Dedifferentiated amniotic fluid mesenchymal stem cell (primary cell): Measurements from ENCODE around the gene SFPQ.
"Not testable (repeated sequence)": the region's sequence is repeated elsewhere in the genome, so short reads cannot be mapped to it uniquely, and the experiment has no call there.

Experiments
- DNase-seq: peaks from one replicate; pipeline ENCODE4 v3.0.0-alpha.2; 2016; ENCODE audit errors: extremely low spot score

SFPQ gene

GRCh38 chr1:35188578-35189392 lies 4.2 kb downstream of the SFPQ start:
- no peak for DNase-seq

DNA sequence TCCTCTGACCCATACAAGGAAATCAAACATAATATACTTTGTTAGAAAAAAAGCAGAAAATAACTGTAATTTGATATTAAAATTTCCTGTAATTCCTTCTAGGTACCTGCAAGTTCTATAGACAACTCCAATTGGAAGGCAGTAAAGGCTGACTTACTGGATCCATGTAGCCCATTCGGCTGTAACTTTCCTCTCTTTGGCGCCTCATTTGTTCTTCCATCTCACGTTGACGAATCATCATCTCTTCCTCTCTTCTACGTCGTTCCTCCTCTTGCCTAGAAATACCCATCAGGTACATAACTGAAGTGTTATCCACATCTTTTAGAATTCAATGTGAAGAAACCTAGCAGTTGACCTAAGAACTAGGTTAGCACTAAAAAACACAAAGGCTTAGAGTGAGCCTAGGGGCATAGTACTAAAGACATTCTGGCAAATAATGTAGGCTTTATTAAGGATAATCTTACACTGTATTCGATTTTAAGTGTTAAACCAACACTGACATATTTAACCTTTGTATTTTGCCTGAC lies 5.1 kb downstream of the SFPQ start:
- DNase-seq: no peak

DNA sequence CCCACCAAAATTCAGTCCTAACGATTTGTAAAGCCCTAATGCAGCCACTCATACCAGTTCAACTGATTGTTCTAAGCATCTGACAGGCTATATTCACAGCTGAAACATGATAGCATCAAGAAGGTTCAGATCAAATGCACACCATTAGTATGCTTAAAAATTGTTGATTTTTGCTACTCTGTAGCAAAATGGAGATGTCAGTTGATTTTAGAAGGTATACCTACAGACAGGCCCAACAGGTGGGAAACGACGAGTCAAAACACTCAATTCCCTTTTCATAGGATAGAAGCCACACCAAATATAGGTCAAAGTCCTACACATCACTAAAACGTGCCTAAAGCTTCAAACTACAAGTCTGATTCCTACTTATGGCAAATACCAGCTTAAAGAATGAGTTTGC lies 6.7 kb downstream of the SFPQ start:
- no peak for DNase-seq

DNA sequence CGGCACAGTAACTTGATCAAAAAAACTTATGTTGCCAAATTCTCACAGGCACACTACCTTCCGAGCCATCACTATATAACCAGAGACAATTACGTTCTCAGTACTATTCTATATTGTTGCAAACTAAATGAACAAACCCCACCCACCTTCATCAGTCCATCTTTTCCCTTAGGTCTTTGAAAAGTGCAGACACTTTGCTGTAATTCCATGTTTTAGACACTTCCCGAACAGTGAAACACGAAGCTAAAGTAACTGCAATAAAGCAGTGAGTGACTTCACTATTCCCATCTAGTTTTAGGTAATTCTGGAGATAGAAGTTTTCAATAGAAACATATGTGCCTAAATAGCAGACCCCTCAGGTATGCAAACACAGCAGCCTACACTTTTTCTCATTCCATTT lies 7.7 kb downstream of the SFPQ start:
- no peak for DNase-seq

DNA sequence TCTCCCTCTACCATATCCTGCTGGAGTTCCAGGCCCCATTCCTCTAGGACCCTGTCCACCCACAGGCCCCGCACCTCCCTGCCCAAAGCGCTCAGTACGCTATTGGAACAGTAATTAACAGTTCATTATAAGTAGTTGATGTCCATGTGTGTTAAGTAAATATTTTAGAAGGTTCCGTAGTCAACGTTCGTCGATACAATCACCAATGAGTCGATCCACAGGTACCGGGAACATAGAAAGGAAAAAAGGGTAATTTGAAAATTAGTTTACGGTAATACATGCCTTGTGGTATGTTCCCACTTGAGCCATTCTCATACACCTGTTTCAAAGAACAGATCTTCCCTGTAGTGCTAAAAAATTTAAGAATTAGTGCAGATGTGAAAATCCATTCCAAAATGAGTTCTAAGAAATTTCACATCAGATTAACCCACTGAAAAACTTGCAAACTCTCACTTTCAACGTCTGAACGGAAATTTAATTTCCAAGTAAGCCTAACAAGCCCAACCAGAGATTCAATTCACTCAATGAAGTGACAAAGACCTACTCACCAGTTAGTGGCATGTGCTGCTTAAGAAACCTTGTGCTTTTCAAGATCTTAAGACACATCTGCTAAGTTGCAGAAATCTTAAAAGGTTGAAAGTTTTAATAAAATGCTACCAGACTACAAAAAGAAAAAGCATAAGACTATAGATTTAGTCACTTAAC lies 8.3 kb downstream of the SFPQ start:
- no peak for DNase-seq

- DNase-seq: no peak
Observed at GRCh38 chr1:35181790-35182455, 11.0 kb downstream of the SFPQ start.

GRCh38 chr1:35180776-35181374 lies 12.1 kb downstream of the SFPQ start:
- no peak for DNase-seq

- DNase-seq: no peak
Observed at GRCh38 chr1:35179908-35180307, 13.0 kb downstream of the SFPQ start.

DNA sequence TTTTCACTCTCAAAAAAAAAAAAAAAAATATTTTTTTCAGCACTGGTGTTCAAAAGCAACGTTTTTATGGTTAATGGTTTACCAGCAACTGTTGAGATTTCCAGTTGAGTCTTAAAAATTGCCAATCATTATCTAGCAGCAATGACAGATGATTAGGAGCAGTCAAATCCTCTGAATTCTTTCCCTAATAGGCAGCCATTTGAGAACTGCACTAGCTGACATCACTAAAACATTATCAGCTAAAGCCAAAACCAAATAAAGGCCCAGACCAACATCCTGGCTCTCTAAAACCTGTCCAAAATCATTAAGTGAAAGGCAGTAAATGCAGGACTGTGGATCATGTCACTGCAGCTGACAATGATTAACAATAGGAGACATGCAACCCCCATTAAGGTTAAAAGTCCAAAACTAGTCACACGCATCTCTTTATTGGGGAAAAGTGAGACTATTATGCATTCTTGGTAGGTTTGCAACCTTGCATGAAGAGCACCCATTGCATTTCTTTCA lies 14.0 kb downstream of the SFPQ start:
- DNase-seq: no peak

DNA sequence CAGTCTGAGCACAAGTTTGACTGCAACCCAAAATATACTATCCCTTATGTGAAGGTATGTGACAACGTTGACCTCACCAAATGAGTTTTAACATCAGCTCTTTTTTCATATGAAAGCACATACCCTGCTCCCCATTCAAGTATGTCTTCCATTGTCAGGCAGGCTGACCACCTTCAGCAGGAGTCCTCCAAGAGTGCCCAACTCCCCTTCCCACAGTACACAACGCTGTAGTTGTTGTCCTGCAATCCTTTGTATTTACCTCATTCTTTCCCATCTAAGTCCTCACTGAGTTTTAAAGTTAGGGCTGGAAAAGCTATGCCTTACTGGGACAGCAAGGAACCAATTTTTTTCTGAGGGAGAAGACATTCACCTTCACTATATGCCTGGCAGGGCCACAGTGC lies 14.7 kb downstream of the SFPQ start:
- no peak for DNase-seq

DNA sequence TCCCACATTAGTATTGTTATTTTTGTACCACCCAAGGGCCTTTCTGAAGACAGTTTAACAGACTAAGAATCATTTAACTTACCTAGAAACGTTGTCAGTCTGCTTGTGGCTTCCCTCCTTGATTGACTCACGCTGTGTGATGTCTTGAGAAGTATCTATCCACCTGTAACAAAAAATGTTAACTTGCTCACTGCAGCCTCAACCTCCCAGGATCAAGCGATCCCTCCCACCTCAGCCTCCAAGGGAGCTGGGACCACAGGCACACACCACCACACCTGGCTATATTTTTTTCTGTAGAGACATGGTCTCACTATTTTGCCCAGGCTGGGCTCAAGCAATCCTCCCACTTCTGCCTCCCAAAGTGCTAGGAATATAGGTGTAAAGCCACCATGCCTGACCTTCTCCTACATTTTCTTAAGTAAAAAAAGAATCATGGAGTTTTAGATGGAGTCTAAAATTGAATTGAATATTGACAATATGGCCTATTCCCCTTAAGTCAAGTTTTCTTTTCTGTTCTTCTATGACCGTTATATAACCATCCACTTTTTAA lies 15.6 kb downstream of the SFPQ start:
- no peak for DNase-seq

GRCh38 chr1:35175602-35176001 lies 17.3 kb downstream of the SFPQ start:
- DNase-seq: no peak

DNA sequence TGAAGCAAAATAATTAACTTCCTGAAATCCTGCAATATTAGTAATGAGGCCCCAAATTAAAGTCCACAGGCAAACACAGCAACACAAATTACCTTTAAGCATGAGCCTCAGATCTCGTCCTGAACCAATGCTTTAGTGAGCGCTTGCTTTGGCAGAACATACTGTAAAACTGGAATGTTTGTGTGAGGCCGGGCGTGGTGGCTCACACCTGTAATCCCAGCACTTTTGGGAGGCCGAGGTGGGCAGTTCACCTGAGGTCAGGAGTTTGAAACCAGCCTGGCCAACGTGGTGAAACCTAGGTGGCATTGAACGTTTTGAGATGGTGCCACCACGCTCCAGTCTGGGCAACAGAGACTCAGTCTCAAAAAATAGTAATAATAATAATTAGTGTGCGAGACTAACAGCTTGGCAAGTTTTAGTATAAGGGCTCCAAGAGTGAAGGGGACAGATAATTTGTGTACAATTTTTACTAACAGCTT lies 17.8 kb downstream of the SFPQ start:
- no peak for DNase-seq

- DNase-seq: no peak
Observed at GRCh38 chr1:35173909-35174540, 18.9 kb downstream of the SFPQ start.

DNA sequence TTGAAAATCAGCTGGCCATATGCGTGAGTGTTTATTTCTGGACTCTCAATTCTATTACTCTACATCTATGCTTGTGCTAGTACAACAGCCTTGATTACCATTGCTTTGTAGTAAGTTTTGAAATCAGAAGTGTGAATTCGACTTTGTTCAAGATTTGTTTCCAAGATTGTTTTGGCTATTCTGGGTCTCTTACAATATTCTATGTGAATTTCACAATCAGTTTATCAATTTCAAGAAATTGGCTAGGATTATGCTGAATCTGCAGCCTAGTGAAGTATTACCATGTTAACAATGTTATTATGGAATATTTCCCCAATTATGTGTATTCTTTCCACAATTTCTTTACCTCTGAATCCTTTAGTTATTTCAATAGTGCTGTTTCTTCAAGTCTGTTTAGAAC lies 19.5 kb downstream of the SFPQ start:
- DNase-seq: no peak

DNA sequence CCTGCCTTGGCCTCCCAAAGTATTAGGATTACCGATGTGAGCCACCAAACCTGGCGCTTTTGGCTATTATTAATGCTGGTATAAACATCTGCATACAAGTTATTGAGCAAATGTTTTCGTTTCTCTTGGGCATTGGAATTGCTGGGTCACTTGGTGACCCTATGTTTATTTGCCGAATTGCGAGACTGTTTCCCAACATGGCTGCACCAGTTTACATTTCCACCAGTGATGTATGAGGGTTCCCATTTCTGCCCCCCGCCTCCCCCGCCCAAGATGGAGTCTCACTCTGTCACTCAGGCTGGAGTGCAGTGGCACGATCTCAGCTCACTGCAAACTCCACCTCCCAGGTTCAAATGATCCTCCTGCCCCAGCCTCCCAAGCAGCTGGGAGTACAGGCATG lies 20.9 kb downstream of the SFPQ start:
- no peak for DNase-seq

DNA sequence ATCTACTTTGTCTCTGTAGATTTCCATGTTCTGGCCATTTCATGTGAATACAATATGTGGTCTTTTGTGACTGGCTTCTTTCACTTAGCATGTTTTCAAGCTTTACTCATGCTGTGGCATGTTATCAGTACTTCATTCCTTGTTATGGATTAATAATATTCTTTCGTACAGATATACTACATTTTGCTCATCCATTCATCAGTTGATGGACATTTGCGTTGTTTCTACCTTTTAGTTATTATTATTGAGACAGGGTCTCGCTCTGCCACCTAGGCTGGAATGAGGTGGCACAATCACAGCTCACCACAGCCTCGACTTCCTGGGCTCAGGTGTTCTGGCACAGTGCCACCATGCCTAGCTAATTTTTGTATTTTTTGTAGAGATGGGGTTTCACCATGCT lies 21.4 kb downstream of the SFPQ start:
- DNase-seq: no peak

GRCh38 chr1:35164893-35165292 lies 28.1 kb downstream of the SFPQ start:
- no peak for DNase-seq

DNA sequence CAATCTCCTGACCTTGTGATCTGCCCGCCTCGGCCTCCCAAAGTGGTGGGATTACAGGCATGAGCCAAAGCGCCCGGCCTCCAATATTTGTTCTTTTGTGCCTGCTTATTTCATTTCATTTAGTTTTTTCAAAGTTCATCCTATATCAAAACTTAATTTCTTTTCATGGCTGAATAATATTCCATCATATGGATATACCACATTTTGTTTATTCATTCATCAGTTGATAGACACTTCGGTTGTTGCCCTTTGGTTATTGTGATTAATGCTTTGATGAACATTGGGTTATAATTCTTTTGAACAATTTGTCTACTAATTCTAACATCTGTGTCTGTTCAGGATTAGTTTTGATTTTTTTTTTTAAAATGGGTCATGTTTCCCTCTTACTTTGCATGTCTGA lies 41.7 kb downstream of the SFPQ start:
- no peak for DNase-seq

- DNase-seq: not testable (repeated sequence)
Observed at GRCh38 chr1:35145892-35146549, 46.9 kb downstream of the SFPQ start.
